ENCODE data around the gene CLIC2. TPM values are rescaled to one million over a fixed set of nuclear protein-coding genes. Genes with fewer than 3 reads are reported as not detected.
"Not testable (repeated sequence)": the region's sequence is repeated elsewhere in the genome, so short reads cannot be mapped to it uniquely, and the experiment has no call there.

The CLIC2 gene
- total RNA-seq, 2 donors from 2014 or later = 0.64 TPM; not detected in 1

DNA sequence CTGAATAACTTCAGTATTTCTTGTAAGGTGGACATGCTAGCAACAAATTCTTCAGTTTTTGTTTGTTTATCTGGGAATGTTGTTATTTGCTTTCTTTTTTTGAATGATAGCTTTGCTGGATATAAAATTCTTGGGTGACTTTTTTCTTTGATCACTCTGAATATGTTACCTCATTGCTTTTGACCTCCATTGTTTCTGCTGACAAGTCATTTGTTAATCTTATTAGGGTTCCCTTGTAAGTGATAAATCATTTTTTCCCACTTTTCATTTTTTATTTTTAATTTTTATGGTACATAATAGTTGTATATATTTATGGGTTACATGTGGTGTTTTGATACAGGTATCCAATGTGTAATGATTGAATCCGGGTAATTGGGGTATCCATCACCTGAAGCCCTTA, 63.4 kb downstream of the CLIC2 start:
- ATAC-seq = no peak
- H3K9me3 Mint-ChIP-seq = peaks cover 4 to 5% of the 10 kb centered on the region in 2 donors
- H3K36me3 Mint-ChIP-seq = no peaks in the 10 kb centered on the region
- DNase-seq (ENCODE audit: low spot score in 2 of 2) = no peak
- H3K27ac Mint-ChIP-seq = no peak overlapping the region

DNA sequence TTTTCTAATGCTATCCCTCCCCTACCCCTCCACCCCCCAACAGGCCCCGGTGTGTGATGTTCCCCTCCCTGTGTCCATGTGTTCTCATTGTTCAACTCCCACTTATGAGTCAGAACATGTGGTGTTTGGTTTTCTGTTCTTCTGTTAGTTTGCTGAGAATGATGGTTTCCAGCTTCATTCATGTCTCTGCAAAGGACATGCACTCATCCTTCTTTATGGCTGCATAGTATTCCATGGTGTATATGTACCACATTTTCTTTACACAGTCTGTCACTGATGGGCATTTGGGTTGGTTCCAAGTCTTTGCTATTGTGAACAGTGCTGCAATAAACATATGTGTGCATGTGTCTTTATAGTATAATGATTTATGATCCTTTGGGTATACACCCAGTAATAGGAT, 66.4 kb downstream of the CLIC2 start:
- not testable (repeated sequence) for H3K9me3 Mint-ChIP-seq; H3K27ac Mint-ChIP-seq; DNase-seq (ENCODE audit: low spot score in 2 of 2); ATAC-seq; H3K36me3 Mint-ChIP-seq

DNA sequence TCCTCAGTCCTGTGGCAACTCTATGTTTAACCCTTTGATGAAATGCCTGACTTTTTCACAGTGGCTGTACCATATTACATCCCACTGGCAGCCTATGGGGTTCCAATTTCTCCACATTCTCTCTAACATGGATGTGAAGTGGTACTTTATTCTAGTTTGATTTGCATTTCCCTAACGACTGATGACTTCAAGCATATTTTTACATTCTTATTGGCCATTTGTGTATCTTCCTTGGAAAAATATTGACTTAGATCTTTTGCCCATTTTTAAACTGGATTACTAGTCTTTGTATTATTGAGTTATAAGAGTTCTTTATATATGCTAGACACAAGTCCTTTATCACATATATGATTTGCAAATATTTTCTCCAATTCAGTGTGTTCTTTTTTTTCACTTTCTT, 68.0 kb downstream of the CLIC2 start:
- DNase-seq (ENCODE audit: low spot score in 2 of 2) (no peak), ATAC-seq (no peak)
- Mint-ChIP-seq H3K9me3 (peaks cover 2 to 3% of the 10 kb centered on the region in 2 donors), H3K27ac (no peak overlapping the region), H3K36me3 (no peaks in the 10 kb centered on the region)

DNA sequence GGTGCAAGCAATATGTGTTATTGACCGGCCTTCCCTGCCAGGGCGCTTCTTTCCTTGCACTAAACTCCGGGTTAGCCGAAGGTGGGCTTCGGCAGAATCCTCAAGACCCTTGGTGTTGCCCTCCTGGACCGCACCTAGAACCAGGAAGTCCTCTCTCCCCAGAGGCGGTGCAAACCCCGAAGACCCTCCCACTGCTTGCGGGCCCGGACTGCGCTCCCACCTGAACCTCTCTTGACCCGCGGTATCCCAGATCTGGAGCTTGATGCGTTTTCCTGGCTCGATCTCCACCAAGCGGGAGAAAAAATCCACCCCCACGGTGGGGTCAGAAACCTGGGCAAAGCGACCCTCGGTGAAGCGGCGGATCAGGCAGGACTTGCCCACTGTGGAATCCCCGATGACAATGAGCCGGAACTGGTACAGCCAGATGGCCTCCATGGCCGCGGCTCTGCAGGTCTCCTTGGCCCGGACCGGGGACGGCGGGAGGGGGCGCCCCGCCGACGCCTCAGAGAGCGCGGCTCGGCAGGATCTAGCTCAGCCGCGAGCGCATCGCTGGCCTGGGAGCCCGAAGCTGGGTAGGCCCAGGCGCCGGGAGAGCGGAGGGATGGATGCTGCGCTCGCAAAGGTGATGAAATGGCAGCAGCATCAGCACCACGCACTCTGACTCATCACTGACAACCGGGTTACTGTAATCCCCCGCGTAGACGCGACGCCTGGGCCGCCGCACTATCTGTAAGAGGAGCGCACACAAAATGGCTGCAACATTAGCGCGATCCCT, 70.4 kb downstream of the CLIC2 start, which contains the start of gene RAB39B:
TSS of gene RAB39B (minus strand) at position 638 of the 775 bp plus-strand sequence. CDS start at position 435, 203 bp downstream.
- H3K36me3 Mint-ChIP-seq = peaks cover 4 to 11% of the 10 kb centered on the region in 2 donors
- H3K27ac Mint-ChIP-seq = peak within 1 kb of the TSS; percentile 82 to 90
- ATAC-seq = peak; percentile 97 to 98
- peak; percentile 65 to 78 for DNase-seq (ENCODE audit: low spot score in 2 of 2)
- H3K9me3 Mint-ChIP-seq = no peaks in the 10 kb centered on the region

DNA sequence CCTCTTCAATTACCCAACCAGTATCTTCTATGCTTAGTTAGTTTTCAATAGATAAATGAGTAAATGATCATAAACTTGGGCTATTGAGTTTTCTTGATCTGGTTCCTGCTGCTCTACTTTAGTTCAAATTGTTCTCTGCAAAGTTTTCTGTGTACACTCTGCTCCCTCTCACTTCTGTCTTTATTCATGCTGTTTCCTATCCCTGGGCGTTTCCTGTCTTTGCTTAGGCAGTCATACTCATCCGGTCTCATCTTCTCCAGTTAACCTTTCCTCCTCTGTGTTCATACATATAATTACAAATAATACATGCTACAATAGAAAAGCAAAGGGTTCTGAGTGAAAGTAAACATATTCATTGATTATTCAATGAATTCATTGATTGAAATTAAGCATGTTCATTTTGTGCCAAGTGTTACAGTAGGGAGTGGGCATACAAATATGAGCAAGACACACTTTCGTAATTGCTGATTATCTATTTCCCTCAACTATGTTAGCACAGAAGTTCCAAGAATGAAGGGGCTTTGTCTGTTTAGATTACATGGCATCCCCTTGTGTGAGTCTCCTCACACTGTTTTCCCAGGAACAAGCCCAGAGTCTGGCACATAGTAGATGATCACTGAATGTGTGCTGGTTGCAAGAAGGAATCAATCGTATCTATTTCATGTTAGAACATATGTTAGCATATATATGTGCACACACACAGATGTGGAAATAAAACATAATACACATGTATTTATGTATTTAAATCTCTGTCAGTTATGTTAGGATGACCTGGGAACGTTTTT, 71.3 kb downstream of the CLIC2 start:
- ATAC-seq (peak; percentile 24 to 44), DNase-seq (ENCODE audit: low spot score in 2 of 2) (no peak)
- H3K9me3 Mint-ChIP-seq = no peaks in the 10 kb centered on the region
- H3K36me3 Mint-ChIP-seq = peaks cover 4 to 11% of the 10 kb centered on the region in 2 donors
- peak overlapping the region; percentile 82 to 90 for H3K27ac Mint-ChIP-seq

DNA sequence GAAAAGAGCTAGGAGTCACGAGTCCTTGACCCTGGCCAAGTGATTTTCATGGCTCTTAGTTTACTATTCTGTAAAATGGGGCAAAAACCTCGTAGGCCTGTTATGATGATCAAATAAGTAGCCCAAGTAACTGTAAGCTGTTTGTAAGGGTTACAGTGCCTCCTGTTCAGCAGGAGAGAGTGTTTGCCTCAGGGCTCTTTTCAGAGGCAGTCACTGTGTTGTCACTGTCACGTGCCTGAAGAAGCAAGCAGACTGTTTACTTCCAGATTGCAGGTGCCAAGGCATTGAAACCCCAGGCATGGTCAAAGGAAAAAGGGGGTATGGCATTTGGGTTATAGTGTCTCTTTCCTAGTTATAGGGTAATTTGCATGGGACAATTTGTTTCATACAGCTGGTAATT, 74.7 kb downstream of the CLIC2 start:
- no peak for DNase-seq (ENCODE audit: low spot score in 2 of 2)
- H3K36me3 Mint-ChIP-seq = peaks cover 4 to 11% of the 10 kb centered on the region in 2 donors
- no peak overlapping the region for H3K27ac Mint-ChIP-seq
- no peak for ATAC-seq
- no peaks in the 10 kb centered on the region for H3K9me3 Mint-ChIP-seq

DNA sequence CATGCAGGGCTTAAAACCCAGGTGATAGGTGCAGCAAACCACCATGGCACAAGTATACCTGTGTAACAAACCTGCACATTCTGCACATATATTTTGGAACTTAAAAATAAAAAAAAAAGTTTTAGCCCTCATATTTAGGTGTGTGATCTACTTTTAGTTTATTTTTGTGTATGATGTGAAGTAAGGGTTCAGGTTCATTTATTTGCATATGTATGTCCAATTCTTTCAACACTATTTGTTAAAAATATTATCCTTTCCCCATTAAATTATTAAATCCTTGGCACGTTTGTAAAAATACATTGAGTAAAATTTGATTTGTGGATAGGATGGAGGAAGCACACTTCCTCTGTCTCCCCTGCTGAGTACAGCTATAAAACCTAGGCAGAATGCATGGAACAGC, 83.0 kb downstream of the CLIC2 start:
- no peak overlapping the region for H3K27ac Mint-ChIP-seq
- ATAC-seq = no peak

DNA sequence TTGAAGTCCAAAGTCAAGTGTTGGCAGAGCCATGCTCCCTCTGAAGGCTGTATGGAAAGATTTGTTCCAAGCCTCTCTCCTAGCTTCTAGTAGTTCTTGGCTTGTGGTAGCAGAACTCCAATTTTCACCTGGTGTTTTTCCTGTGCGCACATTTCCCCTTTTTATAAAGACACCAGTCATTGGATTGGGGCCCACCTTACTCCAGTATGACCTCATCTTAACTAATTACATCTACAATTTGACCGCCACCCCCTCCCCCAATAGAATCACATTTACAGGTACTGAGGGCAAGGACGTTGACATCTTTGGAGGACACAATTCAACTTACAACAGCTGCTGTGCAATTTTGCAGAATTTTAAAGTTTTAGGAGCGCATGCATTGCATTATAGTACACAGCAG, 86.9 kb downstream of the CLIC2 start:
- Mint-ChIP-seq H3K27ac (no peak overlapping the region), H3K36me3 (no peaks in the 10 kb centered on the region), H3K9me3 (no peaks in the 10 kb centered on the region)
- no peak for ATAC-seq
- no peak for DNase-seq (ENCODE audit: low spot score in 2 of 2)

More for the DNA sequence above, 83.0 kb downstream of the CLIC2 start:
- H3K9me3 Mint-ChIP-seq = no peaks in the 10 kb centered on the region
- no peaks in the 10 kb centered on the region for H3K36me3 Mint-ChIP-seq
- DNase-seq (ENCODE audit: low spot score in 2 of 2) = no peak

DNA sequence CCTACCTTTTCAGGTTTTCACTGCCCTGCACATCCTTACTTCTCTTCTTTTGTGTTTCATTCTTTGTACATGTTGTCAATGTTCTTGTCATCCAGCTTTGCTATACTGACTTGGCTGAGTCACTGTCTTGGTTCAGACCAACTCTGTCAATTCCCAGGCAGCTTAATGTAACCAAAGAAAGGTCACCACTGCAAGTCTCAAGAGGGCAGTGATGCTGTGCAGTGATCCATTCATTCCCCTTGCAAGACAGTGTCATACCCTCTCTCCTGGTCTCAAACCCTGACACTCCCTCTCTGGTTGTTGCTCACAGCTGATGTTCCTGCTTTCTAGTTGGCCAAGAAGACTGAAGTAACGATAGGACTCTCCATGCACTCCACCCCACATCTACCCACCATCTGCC, 87.7 kb downstream of the CLIC2 start:
- no peak for DNase-seq (ENCODE audit: low spot score in 2 of 2)
- no peaks in the 10 kb centered on the region for H3K36me3 Mint-ChIP-seq
- H3K27ac Mint-ChIP-seq = peak overlapping the region in 1 of 2 donors; percentile 26
- H3K9me3 Mint-ChIP-seq = no peaks in the 10 kb centered on the region
- peak in 1 of 2 donors; percentile 69 for ATAC-seq

DNA sequence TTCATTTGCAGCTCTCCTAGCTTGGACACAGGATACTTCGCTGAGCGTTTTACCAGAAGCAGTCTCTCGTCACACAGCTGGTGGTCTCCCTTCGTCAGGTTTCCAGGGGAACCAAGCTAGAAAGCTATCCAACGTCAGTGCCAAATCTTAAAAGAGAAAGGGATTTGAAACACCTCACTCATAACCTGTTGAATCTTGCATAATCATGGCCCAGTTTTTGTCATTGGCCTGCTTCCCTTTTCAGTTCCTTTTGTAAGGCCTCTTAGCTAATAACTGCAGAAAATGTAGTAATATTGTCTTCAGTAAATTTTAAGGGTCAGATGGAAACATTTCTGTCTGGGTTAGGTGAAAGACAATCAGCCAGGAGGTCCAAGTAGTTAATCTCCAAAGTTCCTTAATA, 92.1 kb downstream of the CLIC2 start:
- H3K9me3 Mint-ChIP-seq = no peaks in the 10 kb centered on the region
- H3K27ac Mint-ChIP-seq = no peak overlapping the region
- no peak for DNase-seq (ENCODE audit: low spot score in 2 of 2)
- no peaks in the 10 kb centered on the region for H3K36me3 Mint-ChIP-seq
- no peak for ATAC-seq

DNA sequence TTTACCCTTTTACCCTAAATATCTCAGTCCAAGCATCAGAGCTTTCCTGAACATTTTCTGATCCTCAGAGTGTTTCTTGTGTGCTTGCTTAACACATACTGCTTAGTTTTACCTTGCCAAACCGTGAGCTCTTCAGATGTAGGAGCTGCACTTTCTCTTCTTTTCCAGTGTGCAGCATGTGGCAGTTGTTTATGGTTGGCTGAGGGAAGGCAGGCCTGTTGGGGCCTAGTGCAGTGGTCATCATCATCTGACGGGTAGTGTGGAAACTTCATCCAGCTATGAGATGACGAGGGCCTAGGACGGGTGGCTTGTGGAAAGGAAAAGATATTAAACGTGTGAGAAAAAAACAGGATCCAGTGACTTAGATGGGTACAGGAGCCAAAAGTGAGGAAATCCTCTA, 96.7 kb downstream of the CLIC2 start:
- ATAC-seq = no peak
- no peaks in the 10 kb centered on the region for H3K9me3 Mint-ChIP-seq
- DNase-seq (ENCODE audit: low spot score in 2 of 2) = no peak
- H3K27ac Mint-ChIP-seq = no peak overlapping the region
- no peaks in the 10 kb centered on the region for H3K36me3 Mint-ChIP-seq

DNA sequence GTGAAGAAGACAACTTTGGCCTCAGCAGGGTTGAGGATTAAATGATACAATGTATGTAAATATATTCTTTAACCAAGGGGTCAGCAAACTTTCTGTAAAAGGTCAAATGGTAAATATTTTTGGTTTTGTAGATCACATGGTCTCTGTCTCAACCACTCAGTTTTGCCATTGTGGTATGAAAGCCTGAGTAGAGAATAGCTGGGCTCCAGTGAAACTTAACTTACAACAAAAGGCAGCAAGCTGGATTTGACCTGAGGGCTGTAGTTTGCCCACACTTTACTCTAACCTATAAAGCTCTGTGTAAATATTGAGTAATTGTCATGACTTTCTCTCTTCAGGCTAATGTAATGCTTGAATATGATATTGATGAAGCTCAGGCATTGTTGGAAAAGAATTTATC, 98.5 kb downstream of the CLIC2 start:
- no peak for DNase-seq (ENCODE audit: low spot score in 2 of 2)
- no peak for ATAC-seq
- peaks cover 0 to 4% of the 10 kb centered on the region in 2 donors for H3K36me3 Mint-ChIP-seq
- no peaks in the 10 kb centered on the region for H3K9me3 Mint-ChIP-seq
- peak overlapping the region in 1 of 2 donors; percentile 60 for H3K27ac Mint-ChIP-seq

DNA sequence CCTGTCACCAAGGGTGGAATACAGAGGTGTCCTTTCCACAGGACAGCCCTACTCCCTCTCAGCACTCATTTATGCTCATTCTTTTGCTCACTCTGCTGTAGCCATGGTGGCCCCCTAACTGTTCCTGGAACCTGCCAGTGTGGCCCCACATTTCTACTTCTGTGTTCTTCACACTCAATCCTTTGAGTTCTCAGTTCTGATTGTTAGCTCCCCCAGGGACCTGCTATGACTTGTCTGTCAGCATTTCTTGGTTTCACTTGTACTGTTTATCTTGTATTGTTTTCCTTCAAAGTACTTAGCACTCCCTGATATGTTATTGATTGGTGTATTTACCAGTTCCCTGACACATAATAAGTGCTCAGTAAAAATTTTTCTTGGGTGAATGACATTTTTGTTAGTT, 103.3 kb downstream of the CLIC2 start:
- DNase-seq (ENCODE audit: low spot score in 2 of 2) = no peak
- H3K9me3 Mint-ChIP-seq = no peaks in the 10 kb centered on the region
- H3K27ac Mint-ChIP-seq = peak overlapping the region; percentile 54 to 92
- peaks cover 0 to 6% of the 10 kb centered on the region in 2 donors for H3K36me3 Mint-ChIP-seq
- ATAC-seq = no peak

Other genes with a start within 250 kb of the CLIC2 start
- 100 to 1,000 TPM in 1 of 2 donors, 10 to 100 TPM in 1; 82.3 to 144 TPM for gene VBP1, start 118.2 kb downstream of the CLIC2 start, total RNA-seq
- 10 to 100 TPM in 1 of 2 donors, 1 to 10 TPM in 1; 8.3 to 13.4 TPM for gene RAB39B, start 70.1 kb downstream of the CLIC2 start, total RNA-seq
- gene F8A2, start 47.5 kb upstream of the CLIC2 start, total RNA-seq = not detected
- 10 to 100 TPM in 1 of 2 donors, 1 to 10 TPM in 1; 9.7 to 20.8 TPM for gene F8A3, start 124.0 kb upstream of the CLIC2 start, total RNA-seq